ENCODE measurements around the gene PIGB. TPM values are rescaled to one million over a fixed set of nuclear protein-coding genes. Genes with fewer than 3 reads are reported as not detected.
A peak's percentile ranks its signal among the peaks of the same experiment; 100 is the strongest.

Gene PIGB
- 10 to 100 TPM; 13.2 to 21.0 (median 17.4) TPM for total RNA-seq (2021; fragmentation: NEBNext Ultra II Directional; extraction: Animal tissue kit (Norgen Biotek cat#: 25700))
- long read RNA-seq, transcript PIGB-202 (12 exons, 1,668 nt), result major isoform, 11 of 20 reads
- long read RNA-seq, partial matches to known transcripts, result 1 of 20 reads
- long read RNA-seq, other reads (novel, unspliced or antisense), result 4 of 20 reads

GRCh38 chr15:55318588-55319494 is at the start of gene PIGB, which contains the start of gene PIGBOS1:
Gene PIGB (plus strand): TSS chr15:55319222. CDS start chr15:55319251, 29 bp downstream.
Gene PIGBOS1 (minus strand): TSS chr15:55319123. CDS start chr15:55317792, 1,331 bp downstream.
- H3K9me3 Mint-ChIP-seq, result no peaks in the 10 kb centered on the region
- peak within 1 kb of the TSS; percentile 100 for H3K27ac Mint-ChIP-seq
- DNase-seq, result peak; percentile 79
- peak within 1 kb of the TSS; percentile 99 for H3K4me3 Mint-ChIP-seq
- no peak for TF ChIP-seq CTCF (IDR thresholded peaks at IDR 0.05)
- H3K36me3 Mint-ChIP-seq (ENCODE audit: low read depth), result peaks cover 21% of the 10 kb centered on the region
- H3K27me3 Mint-ChIP-seq (ENCODE audit: insufficient read depth), result peaks cover 2% of the 10 kb centered on the region; the same call in 1 of the 2 replicates
- H3K4me1 Mint-ChIP-seq (ENCODE audit: low read depth), result peaks cover 33% of the 10 kb centered on the region

DNA sequence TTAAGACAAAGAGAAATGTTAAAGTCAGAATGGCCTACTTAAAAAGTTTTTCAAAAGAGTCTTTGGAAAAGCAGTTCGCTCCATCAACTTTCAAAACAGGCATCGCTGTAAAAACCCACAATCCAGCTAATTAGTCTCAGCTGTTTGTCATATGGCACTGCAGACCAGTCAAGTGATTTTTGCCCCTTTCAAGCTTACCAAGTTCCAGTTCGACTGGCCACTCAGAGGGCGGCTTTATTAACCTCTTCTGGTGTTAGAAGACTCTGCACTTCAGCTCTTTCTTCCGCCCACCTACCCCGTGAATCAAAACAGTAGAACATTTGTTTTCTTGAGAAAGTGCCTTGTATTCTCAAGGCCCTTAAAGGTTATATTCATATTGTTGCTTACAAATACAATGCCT is 48.7 kb upstream of the PIGB start:
- H3K4me1 Mint-ChIP-seq (ENCODE audit: low read depth), result peaks cover 20% of the 10 kb centered on the region
- no peak overlapping the region for H3K4me3 Mint-ChIP-seq
- H3K27ac Mint-ChIP-seq, result no peak overlapping the region
- no peaks in the 10 kb centered on the region for H3K9me3 Mint-ChIP-seq
- no peak for TF ChIP-seq CTCF (IDR thresholded peaks at IDR 0.05)
- no peaks in the 10 kb centered on the region; the same call in 1 of the 2 replicates for H3K36me3 Mint-ChIP-seq (ENCODE audit: low read depth)
- no peaks in the 10 kb centered on the region; the same call in 1 of the 2 replicates for H3K27me3 Mint-ChIP-seq (ENCODE audit: insufficient read depth)
- DNase-seq, result no peak

- Mint-ChIP-seq H3K4me1 (ENCODE audit: low read depth) (peaks cover 33% of the 10 kb centered on the region), H3K27ac (no peak overlapping the region), H3K36me3 (ENCODE audit: low read depth) (no peaks in the 10 kb centered on the region), H3K27me3 (ENCODE audit: insufficient read depth) (peaks cover 5% of the 10 kb centered on the region; the same call in 1 of the 2 replicates), H3K9me3 (no peaks in the 10 kb centered on the region), H3K4me3 (no peak overlapping the region)
- no peak for DNase-seq
- no peak for TF ChIP-seq CTCF (IDR thresholded peaks at IDR 0.05)
Measured at GRCh38 chr15:55276324-55276723, 42.7 kb upstream of the PIGB start.

- no peaks in the 10 kb centered on the region for H3K36me3 Mint-ChIP-seq (ENCODE audit: low read depth)
- no peaks in the 10 kb centered on the region for H3K9me3 Mint-ChIP-seq
- H3K27me3 Mint-ChIP-seq (ENCODE audit: insufficient read depth), result peaks cover 5% of the 10 kb centered on the region; the same call in 1 of the 2 replicates
- H3K4me3 Mint-ChIP-seq, result no peak overlapping the region
- DNase-seq, result no peak
- H3K27ac Mint-ChIP-seq, result no peak overlapping the region
- peaks cover 41% of the 10 kb centered on the region for H3K4me1 Mint-ChIP-seq (ENCODE audit: low read depth)
- TF ChIP-seq CTCF (IDR thresholded peaks at IDR 0.05), result no peak
Measured at GRCh38 chr15:55277116-55277564, 41.9 kb upstream of the PIGB start.

DNA sequence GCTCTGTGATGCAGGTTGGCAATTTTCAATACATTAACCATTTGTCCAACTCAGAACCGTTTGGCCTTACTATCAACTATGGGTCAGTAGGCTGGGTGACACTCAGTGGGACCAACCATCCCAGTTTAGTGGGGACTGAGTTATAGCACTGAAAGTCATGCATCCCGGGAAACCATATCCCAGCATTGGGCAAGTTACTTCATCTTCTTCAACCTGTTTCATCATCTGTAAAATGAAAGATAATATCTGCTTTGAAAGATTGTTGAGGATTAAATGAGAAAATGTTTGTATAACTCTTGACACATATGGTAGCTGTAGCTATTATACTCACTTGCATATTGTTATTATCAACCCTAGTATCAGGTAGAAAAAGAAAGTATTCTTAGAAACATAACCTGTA is 41.3 kb upstream of the PIGB start:
- no peaks in the 10 kb centered on the region for H3K36me3 Mint-ChIP-seq (ENCODE audit: low read depth)
- no peak for DNase-seq
- no peak overlapping the region for H3K27ac Mint-ChIP-seq
- H3K4me3 Mint-ChIP-seq, result no peak overlapping the region
- H3K27me3 Mint-ChIP-seq (ENCODE audit: insufficient read depth), result peaks cover 5% of the 10 kb centered on the region; the same call in 1 of the 2 replicates
- H3K9me3 Mint-ChIP-seq, result no peaks in the 10 kb centered on the region
- no peak for TF ChIP-seq CTCF (IDR thresholded peaks at IDR 0.05)
- H3K4me1 Mint-ChIP-seq (ENCODE audit: low read depth), result peaks cover 47% of the 10 kb centered on the region

Data from HFFc6 (cell line).